SU-DHL-6 (cell line): ENCODE results near the gene BCAS3.

Experiments
- CTCF ChIP-seq: fragments of 200-600 bp; sonication (generic); IDR thresholded peaks from one replicate; pipeline ENCODE4 v1.5.1; 2017; ENCODE audit warnings: antibody characterized with exemption, mild to moderate bottlenecking, low read length, moderate library complexity; ENCODE audit not compliant: insufficient read depth, poor library complexity, severe bottlenecking
- EZH2phosphoT487 ChIP-seq: fragments of 200-600 bp; sonication (generic), shearing (Covaris generic); conservative IDR thresholded peaks from 2 replicates; pipeline ENCODE4 v1.6.1; 2018; ENCODE audit warnings: mild to moderate bottlenecking, antibody characterized with exemption, low read length, moderate library complexity, mixed read lengths

DNA sequence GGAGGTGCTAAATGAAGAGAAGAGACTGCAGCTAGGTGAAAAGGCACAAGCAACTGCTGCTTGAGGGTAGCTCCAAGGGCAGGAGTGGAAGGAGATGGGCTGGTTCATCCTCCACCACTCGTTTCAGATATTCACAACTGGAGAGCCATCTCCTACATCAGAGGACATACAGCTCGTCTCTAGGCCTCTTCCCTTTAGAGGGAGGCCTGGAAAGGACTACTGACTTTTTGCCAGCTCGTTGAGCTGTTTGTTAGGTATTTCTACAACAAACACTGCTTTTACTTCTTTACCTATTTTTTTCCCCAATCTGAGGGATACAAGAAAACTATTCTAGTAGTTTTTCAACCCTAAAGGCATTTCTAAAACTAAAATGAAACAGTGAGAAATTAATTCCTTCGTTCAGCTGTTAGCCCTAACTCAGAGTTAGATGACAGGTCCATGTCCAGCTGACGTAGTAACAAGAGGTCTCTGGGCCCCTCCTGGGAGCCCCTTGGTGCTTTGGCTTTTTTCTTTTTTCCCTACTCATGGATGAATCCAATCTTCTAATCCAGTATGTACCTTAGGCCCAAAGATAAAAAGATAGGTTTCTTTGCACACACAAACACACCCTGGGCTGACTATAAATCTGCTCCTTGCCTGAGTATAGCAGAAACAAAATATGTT is 674.2 kb downstream of the BCAS3 start:
- TF ChIP-seq CTCF (no peak), EZH2phosphoT487 (no peak)
